Gastrocnemius medialis (tissue), 4 donors: Measurements from ENCODE around the gene MEAF6.

Experiments
- POLR2A ChIP-seq, 2 donors: fragments of 450-650 bp; IDR thresholded peaks; one replicate each; pipeline ENCODE4 v1.6.1; 2017; ENCODE audit warnings: antibody characterized with exemption in 2 of 2, mild to moderate bottlenecking in 2 of 2, moderate library complexity in 2 of 2
- TF ChIP-seq, protein P1 (sequence below), 5 experiments: fragments of 450-650 bp in 3 of 5; fragments of 200-600 bp in 2 of 5; sonication (generic) in 2 of 5; IDR thresholded peaks in 4 of 5; conservative IDR thresholded peaks in 1 of 5; 1 replicate in 4 of 5; 2 replicates in 1 of 5; pipeline ENCODE4 v1.5.1; 2016 to 2019; ENCODE audit warnings: antibody characterized with exemption in 5 of 5, mild to moderate bottlenecking in 3 of 5, moderate library complexity in 3 of 5

DNA sequence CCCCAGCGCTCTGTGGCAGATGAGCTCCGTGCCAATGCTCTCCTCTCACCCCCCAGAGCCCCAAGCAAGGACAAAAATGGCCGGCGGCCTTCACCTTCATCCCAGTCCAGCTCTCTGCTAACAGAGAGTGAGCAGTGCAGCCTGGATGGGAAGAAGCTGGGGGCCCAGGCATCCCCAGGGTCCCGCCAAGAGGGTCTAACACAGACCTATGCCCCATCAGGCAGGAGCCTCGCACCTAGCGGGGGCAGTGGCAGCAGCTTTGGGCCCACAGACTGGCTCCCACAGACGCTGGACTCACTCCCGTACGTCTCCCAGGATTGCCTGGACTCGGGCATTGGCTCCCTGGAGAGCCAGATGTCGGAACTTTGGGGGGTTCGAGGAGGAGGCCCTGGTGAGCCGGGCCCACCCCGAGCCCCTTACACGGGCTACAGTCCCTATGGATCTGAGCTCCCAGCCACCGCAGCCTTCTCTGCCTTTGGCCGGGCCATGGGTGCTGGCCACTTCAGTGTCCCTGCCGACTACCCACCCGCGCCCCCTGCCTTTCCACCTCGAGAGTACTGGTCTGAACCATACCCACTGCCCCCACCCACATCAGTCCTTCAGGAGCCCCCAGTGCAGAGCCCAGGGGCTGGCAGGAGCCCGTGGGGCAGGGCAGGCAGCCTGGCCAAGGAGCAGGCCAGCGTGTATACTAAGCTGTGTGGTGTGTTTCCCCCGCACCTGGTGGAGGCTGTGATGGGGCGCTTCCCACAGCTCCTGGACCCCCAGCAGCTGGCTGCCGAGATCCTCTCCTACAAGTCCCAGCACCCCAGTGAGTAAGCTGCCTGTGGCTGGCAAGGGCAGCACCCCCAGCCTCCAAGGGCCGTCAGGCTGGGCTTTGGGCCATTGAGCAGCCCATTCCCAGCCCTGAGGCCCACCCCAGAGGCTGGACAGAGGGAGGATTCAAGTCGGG is 31.5 kb downstream of the MEAF6 start:
- TF ChIP-seq, protein P1, sequence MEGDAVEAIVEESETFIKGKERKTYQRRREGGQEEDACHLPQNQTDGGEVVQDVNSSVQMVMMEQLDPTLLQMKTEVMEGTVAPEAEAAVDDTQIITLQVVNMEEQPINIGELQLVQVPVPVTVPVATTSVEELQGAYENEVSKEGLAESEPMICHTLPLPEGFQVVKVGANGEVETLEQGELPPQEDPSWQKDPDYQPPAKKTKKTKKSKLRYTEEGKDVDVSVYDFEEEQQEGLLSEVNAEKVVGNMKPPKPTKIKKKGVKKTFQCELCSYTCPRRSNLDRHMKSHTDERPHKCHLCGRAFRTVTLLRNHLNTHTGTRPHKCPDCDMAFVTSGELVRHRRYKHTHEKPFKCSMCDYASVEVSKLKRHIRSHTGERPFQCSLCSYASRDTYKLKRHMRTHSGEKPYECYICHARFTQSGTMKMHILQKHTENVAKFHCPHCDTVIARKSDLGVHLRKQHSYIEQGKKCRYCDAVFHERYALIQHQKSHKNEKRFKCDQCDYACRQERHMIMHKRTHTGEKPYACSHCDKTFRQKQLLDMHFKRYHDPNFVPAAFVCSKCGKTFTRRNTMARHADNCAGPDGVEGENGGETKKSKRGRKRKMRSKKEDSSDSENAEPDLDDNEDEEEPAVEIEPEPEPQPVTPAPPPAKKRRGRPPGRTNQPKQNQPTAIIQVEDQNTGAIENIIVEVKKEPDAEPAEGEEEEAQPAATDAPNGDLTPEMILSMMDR (IDR thresholded peaks at IDR 0.05 in 4 of 5, conservative IDR thresholded peaks at IDR 0.05 in 1 of 5), result no peak
- no peak for TF ChIP-seq POLR2A (IDR thresholded peaks at IDR 0.05)
